ENCODE results near the gene EID1.

DNA sequence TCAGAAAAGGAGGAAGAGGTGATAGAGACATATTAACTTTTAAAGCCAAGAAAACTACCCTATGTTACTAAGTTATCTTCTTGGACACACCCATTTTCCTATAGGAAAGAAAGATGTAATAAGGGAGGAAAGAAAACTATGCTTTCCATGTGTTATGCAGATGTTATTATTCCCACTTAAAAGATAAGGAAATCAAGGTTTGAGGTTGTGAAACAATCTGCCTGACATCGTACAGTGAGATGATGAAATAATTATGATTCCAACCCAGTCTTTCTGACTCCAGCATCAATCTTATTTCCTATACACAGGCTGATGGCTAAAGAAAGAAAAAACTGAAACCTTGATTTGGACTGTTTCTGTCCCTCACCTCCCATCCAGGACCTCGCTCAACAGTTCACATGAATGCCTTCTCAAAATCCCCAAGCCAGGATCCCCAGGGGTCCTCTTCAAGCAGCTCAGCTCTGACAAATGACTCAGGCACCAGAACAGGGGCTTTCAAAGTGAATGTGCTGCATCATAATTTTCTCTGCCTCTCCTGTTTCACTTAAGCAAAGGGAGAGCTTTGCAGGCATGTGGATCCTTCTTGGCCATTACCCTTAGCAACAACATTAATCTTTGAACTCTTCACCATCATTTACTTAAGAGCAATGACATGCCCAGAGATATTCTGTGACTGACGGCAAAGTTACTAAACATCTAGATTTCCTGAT is 12.4 kb upstream of the EID1 start:
- no peak for TF ChIP-seq EP300 (IDR thresholded peaks at IDR 0.05)
- no peak for TF ChIP-seq POLR2A (IDR thresholded peaks at IDR 0.05)
- TF ChIP-seq CTCF (IDR thresholded peaks at IDR 0.05): no peak

Measured in sigmoid colon (tissue), 4 donors.